Measurements from ENCODE around the gene EMP2. TPM values are rescaled to one million over a fixed set of nuclear protein-coding genes. Genes with fewer than 3 reads are reported as not detected.

EMP2 gene
- total RNA-seq, 1 experiment from 2014 or later: 198 TPM

DNA sequence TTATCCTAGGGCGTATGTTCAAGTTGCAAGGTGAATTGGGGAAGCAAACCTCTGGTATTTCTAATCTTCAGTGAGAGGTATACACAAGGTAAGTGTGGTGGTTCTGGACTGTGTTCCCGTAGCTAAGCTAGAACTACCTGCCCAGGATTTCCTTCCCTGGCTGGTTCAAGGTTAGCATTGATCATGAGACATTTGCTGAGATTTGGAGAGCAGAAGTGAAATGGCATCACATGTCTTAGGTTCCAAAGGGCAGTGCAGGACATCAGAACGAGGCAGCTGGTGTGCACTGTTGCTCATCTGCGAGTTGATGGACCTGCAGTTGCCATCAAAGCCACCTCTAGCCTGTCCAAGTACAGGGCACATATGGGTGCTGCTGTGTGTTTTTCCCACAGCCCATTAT is 95.2 kb downstream of the EMP2 start:
- TF ChIP-seq CTCF (IDR thresholded peaks at IDR 0.05; ENCODE audit: insufficient read depth in 1 of 2, low read depth in 1 of 2, low read length in 1 of 2, severe bottlenecking in 1 of 2, unreplicated experiment in 1 of 2): no peak
- Histone ChIP-seq H3K4me3 (ENCODE audit: low read depth, low read length) (no peak overlapping the region), H3K36me3 (ENCODE audit: control insufficient read depth, insufficient read depth, low read length) (no peaks in the 10 kb centered on the region), H3K27me3 (replicated peaks; ENCODE audit: control insufficient read depth, insufficient read depth, low read length) (no peaks in the 10 kb centered on the region), H3K9me3 (peaks cover 9% of the 10 kb centered on the region; the same call in 1 of the 2 replicates), H3K4me1 (no peaks in the 10 kb centered on the region)
- ChIA-PET CTCF (no interaction called here), POLR2A (no interaction called here)
- no peak for DNase-seq
- Mint-ChIP-seq H3K36me3 (ENCODE audit: insufficient read depth, unreplicated experiment) (peaks cover 4% of the 10 kb centered on the region), H3K9me3 (ENCODE audit: unreplicated experiment) (peaks cover 36% of the 10 kb centered on the region), H3K27ac (ENCODE audit: unreplicated experiment) (no peak overlapping the region), H3K4me1 (ENCODE audit: low read depth, unreplicated experiment) (no peaks in the 10 kb centered on the region), H3K4me3 (ENCODE audit: unreplicated experiment) (no peak overlapping the region), H3K27me3 (ENCODE audit: insufficient read depth, unreplicated experiment) (no peaks in the 10 kb centered on the region)
- no TSS peak for BruUV-seq (replicated peaks)
- intact Hi-C loops (cut with micrococcal nuclease; ENCODE audit: unreplicated experiment): no loop called here

DNA sequence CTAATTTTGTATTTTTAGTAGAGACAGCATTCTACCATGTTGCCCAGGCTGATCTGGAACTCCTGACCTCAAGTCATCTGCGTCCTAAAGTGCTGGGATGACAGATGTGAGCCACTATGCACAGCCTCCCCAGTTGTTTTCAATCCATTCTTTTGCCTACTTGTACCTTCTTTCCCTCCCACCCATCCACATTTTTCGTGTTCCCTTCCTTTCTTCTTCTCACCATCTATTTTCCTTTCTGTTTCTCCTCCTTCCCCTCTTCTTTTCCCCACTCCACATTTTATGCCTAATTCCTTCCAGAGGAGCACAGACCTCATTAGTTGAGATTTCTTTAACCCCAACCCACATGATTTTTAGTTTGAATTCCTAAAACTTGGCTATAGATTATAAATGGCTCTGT is 100.2 kb downstream of the EMP2 start:
- Histone ChIP-seq H3K36me3 (ENCODE audit: control insufficient read depth, insufficient read depth, low read length) (no peaks in the 10 kb centered on the region), H3K9me3 (peaks cover 2% of the 10 kb centered on the region; the same call in 1 of the 2 replicates), H3K27me3 (replicated peaks; ENCODE audit: control insufficient read depth, insufficient read depth, low read length) (no peaks in the 10 kb centered on the region), H3K4me3 (ENCODE audit: low read depth, low read length) (no peak overlapping the region), H3K4me1 (no peaks in the 10 kb centered on the region)
- no peak overlapping the region for H3K4me3 Mint-ChIP-seq (ENCODE audit: unreplicated experiment)
- H3K9me3 Mint-ChIP-seq (ENCODE audit: unreplicated experiment): peaks cover 3% of the 10 kb centered on the region
- H3K27ac Mint-ChIP-seq (ENCODE audit: unreplicated experiment): no peak overlapping the region
- TF ChIP-seq CTCF (IDR thresholded peaks at IDR 0.05; ENCODE audit: insufficient read depth in 1 of 2, low read depth in 1 of 2, low read length in 1 of 2, severe bottlenecking in 1 of 2, unreplicated experiment in 1 of 2): no peak
- peaks cover 13% of the 10 kb centered on the region for H3K36me3 Mint-ChIP-seq (ENCODE audit: insufficient read depth, unreplicated experiment)
- no peaks in the 10 kb centered on the region for H3K4me1 Mint-ChIP-seq (ENCODE audit: low read depth, unreplicated experiment)
- POLR2A ChIA-PET: no interaction called here
- H3K27me3 Mint-ChIP-seq (ENCODE audit: insufficient read depth, unreplicated experiment): no peaks in the 10 kb centered on the region
- no peak for DNase-seq
- CTCF ChIA-PET: no interaction called here
- no TSS peak for BruUV-seq (replicated peaks)
- intact Hi-C loops (cut with micrococcal nuclease; ENCODE audit: unreplicated experiment): no loop called here

Other genes starting within 250 kb of the EMP2 start
- 16.4 and 18.1 TPM in 2 replicates for gene ATF7IP2, start 194.5 kb downstream of the EMP2 start, total RNA-seq (2022)
- not detected in 2 replicates for gene TEKT5, start 114.3 kb upstream of the EMP2 start, total RNA-seq (2022)
- gene NUBP1, start 163.2 kb upstream of the EMP2 start, total RNA-seq (2022): 25.3 and 28.3 TPM in 2 replicates
- gene TVP23A, start 238.2 kb upstream of the EMP2 start, total RNA-seq (2022): not detected in 2 replicates

Data from Caco-2 (cell line).